Measurements from ENCODE around the gene BCAT1.
A peak's percentile ranks its signal among the peaks of the same experiment; 100 is the strongest.
"Not testable (repeated sequence)": the region's sequence is repeated elsewhere in the genome, so short reads cannot be mapped to it uniquely, and the experiment has no call there.

The BCAT1 gene

DNA sequence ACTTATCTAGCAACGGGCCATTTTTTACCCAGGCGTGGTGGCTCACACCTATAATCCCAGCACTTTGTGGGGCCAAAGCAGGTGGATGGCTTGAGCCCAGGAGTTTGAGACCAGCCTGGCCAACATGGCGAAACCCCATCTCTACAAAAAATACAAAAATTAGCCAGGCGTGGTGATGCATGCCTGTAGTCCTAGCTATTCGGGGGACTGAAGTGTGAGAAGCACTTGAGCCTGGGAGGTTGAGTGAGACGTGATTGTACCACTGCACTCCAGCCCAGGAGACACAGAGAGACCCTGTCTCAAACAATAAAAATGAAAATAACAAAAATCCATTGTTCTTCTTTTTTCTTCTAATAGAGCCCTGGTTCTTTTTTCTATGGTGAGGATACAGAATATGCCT, 7.5 kb upstream of the BCAT1 start:
- not testable (repeated sequence) for DNase-seq

DNA sequence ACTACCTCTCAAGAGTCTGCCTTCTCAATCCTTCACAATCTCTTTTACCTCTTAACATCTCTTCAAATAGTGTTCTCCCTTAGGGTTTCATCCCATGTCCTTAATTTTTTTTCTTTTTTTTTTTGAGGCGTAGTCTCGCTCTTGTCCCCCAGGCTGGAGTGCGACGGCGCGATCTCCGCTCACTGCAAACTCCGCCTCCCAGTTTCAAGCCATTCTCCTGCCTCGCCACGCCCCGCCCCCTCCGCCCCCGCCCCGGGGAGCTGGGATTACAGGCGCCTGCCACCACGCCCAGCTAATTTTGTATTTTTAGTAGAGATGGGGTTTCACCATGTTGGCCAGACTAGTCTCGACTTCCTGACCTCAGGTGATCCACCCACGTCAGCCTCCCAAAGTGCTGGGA, 7.0 kb upstream of the BCAT1 start:
- no peak for DNase-seq

DNA sequence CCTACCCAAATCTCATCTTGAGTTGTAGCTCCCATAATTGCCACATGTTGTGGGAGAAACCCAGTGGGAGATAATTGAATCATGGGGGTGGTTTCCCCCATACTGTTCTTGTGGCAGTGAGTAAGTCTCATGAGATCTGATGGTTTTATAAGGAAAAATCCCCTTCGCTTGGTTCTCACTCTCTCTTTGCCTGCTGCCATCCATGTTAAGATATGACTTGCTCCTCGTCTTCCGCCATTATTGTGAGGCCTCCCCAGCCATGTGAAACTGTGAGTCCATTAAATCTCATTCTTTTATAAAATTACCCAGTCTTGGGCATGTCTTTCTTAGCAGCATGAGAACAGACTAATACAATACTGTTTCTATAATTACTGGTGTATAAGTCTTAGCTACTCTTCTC, 6.5 kb upstream of the BCAT1 start:
- peak; percentile 22 for DNase-seq

DNA sequence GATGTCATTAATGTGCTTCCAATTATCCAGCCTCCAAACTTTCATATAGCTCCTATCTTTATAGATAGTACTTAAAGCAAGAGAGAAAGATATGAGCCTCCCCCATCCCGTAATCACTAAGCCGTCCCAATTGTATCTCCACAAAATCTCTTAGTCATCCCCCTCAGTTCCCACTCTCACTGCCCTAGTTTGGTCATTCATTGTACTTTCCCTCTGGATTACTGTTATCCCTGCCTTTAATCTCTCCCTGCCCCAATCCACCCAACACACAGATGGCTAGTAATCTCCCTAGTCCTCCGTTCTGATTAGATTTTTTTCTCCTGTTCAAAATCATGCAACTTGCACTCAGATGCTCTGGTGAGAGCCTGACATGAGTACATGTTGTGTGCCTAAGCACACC, 5.4 kb upstream of the BCAT1 start:
- DNase-seq, result no peak

DNA sequence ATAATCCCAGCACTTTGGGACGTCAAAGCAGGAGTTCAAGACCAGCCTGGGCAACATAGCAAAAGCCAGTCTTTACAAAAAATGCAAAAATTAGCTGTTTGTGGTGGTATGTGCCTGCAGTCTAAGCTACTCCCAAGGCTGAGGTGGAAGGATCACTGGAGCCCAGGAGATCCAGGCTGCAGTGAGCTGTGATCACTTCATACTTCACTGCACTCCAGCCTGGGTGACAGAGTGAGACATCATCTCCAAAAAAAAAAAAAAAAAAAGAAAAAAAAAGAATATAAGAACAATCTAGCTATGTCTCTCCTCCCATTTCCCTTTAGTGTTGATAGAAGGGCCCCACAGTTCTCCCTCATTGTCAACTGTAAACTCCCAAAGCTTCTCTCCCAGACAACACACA, 3.5 kb upstream of the BCAT1 start:
- no peak for DNase-seq

DNA sequence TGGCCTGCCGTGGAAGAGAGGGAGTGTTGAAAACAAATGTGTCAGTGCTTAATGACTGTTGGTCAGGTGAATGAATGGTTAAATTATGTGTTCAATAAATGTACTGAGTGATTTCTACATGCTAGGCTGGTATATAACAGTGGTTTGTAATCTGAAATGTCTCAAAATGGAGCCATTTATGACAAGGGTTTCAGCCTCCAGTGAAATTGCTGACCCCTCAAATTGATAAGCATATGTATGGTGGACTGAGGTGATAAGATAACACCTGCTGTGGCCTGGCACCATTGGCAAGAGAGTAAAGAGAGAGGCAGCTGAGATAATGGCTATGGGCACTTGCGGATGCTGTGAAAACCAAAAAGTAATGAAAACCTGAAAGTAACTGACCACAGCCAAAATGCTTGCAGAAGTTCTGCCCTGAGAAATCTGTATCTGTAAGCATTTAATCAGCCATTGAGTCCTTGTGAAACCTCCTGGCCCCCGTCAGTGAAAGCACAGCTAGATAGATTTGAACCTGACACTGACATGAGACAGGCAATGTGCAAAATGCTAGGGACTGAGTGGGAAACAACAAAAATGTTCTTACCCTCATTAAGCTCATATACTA, 1.4 kb upstream of the BCAT1 start:
- DNase-seq, result no peak

DNA sequence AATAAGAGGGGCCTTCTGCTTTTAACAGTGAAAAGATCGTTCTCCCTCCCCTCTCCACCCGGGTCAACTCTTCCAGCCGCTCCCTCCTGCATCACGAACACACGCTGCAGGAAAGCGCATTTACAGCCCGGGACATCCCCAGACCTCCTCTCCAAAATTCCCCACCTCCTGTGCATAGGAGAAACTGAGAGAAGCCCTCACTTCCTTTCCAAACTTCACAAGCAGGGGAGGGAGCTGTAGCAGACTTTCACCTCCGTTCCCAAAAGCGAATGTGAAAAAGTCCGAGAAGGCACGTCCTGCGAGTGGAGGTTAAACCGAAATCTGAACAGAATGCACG, 513 bp downstream of the BCAT1 start:
- DNase-seq, result peak; percentile 49

DNA sequence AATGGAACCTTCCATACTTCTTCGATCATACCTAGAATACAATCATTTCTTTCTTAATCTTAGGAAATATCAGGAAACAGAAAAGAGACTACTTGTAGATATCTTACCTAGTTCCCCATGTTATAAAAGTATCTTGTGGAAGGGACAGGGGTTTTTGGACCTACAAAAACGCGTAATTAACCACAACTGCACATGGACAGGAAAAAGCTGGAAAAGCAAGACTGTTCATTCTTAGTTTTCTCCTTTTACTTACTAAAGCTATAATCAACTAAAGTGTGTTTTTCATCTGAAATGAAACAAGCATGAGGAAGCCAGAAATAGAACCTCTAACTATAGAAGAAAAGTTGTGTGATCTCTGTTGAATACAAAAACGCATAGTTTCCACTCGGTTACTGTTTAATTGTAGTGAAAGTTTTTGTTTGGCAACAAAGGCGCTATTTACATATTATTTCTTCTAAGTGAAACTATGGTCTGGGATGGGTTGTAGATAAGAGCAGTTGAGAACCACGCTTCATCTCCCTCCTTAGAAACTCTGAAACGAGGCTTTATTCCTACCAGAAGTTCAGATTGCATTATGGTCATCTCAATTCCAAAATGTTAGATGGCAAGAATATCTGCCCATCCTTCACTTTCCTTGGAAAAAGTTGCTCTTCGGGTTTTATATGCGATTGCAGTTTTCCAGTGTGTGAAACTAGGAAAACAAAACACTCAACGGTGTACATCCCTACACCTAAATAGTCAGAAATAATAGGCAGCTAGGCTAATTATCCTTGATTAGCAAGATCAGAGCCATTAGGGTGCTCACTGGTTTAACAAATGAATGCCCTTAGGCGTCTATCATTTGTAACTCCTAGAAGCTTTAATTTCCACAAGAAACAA, 1.1 kb downstream of the BCAT1 start:
- no peak for DNase-seq

DNA sequence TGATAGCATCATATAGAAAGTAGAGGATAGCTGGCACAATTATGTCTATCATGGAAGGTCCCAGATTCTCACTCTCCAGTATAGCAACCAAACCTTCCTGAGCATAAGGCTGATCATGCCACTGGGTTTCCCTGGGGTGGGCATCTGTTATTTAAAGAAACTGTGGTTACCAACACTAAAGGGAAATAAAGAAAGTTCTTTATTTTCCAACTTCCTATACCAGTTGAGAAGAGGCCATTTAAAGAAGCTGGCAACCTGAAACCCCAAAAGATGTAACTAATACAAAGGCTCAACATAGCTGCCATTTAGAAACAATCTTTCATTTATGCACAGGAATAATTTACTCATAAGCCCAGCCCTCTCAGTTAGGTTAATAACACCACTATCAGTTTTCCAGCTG, 3.1 kb downstream of the BCAT1 start:
- DNase-seq, result no peak

DNA sequence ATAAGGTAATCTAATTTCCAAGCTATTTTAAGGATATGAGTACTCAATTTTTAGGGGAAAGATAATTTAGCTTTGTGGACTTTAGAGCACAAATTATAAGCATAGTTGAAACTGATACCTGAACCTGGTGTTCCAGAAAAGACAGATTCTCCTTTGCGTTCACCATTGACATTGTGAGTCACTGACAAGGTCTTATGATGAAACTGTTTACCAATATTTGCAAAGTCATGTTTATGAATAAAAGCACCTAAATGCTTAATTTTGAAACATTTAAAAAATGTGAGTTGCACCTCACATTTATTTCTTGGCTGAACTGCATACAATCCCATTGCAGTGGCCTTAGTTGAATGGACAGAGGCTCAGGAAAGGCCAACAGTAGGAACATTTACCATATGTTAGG, 3.9 kb downstream of the BCAT1 start:
- no peak for DNase-seq

DNA sequence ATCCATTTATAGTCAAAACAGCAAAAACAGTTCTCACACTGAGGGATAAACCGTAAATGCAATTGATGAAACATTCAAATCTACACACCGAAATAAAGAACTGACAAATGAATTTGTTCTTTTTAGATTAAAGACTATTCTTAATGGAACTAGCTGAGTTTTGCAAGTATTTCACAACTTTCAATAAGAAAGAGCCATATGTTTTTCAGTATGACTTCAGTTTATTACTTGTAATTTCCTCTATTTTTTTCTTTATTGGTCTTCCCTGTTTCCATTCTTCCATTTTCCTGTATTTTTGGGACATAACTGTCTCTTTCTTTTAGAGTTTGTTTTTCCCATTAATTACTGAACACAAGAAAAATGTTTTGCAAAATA, 4.3 kb downstream of the BCAT1 start:
- no peak for DNase-seq

DNA sequence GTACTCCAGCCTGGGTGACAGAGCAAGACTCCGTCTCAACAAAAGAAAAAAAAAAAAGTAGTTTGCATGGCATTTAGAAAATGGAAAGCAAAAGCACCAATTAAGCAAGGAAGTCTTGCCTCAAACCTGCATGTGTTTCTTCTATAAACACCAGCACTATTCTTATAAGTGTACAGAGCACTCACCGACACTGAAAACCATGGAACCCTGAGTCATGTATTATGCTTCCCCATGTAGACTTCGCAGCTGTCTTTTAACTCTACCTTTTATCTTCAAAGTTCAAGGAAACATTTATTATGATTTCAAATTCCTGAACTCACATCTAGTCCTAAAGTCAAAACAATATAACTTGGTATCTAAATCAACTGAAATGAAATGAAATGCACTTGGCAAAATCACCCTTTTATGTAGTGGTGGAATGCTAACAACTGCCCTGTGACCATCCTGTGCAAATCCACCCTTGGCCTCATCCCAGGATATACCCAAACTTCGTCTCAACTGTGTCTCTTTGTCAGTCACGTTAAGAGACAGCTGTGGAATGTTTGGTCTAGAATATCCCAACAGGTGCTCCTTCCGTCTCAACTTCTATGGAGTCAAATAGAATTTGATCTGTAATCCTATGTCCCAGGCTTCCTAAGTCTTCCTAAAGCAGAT, 4.8 kb downstream of the BCAT1 start:
- no peak for DNase-seq

DNA sequence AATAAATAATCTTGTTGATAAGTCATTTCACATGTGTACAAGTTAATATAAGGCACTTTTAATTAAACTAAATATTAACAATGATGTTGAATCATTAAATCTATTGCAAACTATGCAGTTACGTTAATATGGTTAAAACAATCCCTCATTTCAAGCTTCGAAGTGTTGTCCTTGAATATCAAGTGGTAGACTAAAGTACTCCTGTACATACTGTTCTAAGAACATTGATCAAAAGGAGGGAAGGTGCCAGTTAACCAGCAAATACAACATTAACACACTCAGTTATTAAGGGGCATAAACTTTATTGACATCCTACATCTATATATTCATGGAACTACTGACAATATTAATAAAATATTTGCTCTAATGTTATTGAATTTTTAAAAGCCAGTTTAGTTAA, 8.7 kb downstream of the BCAT1 start:
- DNase-seq, result no peak

DNA sequence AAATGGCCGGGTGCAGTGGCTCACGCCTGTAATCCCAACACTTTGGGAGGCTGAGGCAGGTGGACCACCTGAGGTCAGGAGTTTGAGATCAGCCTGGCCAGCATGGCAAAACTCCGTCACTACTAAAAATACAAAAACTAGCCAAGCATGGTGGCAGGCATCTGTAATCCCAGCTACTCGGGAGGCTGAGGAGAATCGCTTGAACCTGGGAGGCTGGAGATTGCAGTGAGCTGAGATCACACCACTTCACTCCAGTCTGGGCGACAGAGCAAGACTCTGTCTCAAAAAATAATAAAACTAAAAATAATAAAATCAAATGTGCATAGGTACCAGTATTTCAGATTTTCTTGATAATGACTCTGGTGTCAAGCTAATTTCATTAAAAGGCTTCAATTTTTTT, 9.3 kb downstream of the BCAT1 start:
- not testable (repeated sequence) for DNase-seq

DNA sequence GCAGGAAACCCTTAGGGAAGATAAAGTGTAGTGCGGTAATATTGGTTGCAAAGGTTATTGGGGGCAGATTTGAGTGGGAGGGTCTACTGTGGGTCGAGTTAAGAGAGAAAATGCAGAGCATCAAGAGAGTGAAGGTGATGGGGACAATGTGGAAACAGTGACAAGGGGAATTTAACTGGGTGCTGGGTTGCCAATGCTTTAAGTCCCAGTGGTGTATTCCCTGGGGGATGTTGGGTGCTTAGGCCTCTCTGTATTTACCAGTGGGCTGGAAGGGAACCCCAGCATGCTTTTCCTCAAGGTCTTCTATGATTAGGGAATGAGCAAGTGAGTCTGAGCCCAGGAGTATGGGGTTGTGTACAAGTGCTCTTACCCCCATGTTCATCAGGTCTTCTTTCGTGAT, 10.6 kb downstream of the BCAT1 start:
- no peak for DNase-seq

DNA sequence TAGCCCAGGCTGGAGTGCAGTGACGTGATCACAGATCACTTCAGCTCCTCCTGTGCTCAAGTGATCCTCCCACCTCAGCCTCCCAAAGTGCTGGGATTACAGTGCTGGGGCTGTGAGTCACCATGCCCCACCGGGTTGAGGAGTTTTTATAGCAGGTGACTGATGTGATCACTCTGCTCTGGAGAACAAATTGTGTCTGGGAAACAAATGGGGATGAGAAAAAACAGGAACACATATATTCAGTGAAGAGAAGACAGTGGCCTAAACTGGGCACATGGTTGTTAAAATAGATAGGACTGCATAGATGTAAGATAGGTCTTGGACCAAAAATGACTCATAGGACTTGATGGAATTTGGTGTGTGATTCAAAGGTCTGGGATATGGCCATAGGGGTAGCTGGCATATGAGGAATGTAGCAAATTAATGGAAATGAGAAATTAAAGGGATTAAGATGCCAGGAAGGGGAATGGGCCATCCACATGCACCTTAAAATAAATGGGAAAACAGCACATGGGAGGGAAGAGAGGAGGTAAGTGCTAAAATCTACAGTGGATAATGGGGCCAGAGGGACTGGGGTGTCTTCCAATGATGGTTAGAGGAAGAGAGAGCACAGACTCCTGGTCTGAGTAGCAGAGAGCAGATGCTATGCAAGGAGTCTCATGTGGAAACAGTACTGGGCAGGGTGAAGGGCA, 11.2 kb downstream of the BCAT1 start:
- DNase-seq, result no peak

DNA sequence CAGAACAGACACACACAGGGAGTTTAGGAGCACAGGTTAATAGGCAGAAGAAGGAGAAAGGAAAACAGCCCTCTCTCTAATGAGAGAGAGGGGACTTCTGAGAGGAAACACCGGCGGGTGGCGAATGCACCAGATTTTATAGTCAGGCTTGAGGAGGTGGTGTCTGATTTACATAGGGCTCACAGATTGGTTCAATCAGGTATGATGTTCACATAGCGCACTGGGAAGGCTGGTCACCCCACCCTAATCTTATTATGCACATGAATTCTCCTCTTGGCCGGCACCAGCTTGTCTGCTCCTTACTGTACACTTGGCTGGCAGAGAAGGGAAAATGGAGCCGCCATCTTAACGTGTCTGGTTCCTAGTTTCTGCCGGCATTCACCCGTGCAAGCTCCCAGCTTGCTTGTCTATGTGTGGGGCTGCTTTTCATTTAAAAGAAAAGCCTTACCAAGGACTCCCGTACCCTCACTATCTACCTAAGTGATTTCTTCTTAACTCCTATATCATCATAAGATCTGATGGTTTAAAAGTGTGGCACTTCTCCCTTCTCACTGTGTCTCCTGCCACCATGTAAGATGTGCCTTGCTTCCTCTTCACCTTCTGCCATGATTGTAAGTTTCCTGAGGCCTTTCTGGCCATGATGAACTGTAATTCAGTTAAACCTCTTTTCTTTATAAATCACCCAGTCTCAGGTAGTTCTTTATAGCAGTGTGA, 15.1 kb downstream of the BCAT1 start:
- no peak for DNase-seq

DNA sequence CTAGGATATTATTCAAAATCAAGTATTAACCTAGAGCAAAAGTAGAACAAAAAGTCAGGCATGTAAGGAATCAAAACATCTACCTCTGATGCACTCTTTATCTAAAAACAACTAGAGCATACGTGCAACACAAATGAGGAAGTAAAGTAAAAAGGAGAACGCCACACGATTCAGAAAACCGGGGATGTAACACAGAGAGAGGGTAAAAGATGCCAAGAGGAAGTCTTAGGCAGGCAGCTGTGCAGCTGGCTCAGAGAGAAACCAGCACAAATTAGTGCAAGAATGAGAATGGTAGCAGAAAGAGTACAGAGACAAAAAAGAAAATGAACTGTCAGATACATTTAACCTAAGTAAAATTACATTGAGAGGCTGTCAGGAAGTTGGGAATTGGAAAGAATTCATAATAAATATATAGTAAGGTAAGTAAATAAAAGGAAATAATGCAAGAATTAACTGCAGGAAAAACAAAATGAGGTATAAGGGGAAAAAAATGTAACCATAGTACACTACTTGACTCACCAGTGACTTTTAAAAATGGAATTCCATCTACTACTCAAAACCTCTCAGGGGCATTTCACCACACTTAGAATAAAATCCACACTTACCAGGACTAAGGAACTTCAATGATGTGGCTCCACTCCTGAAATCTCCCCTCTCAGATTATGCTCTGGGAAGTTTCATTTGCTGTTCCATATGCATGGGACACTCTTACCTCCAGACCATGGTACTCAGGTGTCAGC, 17.1 kb downstream of the BCAT1 start:
- DNase-seq, result no peak

DNA sequence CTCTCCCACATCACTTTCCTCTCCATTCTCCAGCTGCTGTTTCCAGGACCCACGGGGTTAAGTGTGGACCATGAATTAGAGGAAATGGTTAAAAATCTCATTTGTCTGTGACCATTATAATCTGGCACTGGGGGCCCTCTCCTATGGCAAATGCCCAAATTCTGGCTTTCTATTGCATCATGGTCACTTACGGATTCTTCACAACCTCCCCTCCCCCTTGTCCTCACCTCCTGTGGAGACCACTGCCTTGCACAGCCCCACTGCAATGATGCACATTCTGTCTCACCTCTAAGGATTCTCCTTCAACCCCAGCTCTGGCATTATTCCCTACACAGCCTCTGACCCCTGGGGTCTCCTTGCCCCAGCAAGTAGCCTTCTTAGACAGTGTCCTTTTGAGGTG, 18.9 kb downstream of the BCAT1 start:
- DNase-seq, result no peak

DNA sequence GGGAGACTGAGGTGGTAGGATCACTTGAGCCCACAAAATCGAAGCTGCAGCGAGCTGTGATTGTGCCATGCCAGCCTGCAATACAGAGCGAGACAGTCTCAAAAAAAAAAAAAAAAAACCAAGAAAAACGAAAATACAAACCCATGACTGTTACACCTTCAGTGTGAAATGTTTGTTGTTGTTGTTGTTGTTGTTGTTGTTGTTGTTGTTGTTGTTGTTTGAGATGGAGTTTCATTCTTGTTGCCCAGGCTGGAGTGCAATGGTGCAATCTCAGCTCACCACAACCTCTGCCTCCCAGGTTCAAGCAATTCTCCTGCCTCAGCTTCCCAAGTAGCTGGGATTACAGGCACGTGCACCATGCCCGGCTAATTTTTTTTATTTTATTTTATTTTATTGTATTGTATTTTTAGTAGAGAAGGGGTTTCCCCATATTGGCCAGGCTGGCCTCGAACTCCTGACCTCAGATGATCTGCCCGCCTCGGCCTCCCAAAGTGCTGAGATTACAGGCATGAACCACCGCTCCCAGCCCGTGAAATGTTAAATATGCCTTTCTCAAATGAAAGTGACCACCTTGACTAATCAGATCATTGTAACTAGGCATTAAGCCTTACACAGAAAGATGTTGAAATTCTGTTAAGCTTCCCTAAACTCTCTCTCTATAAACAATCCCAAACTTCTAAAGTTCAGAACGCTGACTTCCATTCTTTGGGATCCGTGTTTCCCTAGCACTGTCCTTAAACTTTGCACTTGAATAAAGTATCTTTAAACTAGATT, 20.2 kb downstream of the BCAT1 start:
- DNase-seq, result not testable (repeated sequence)

DNA sequence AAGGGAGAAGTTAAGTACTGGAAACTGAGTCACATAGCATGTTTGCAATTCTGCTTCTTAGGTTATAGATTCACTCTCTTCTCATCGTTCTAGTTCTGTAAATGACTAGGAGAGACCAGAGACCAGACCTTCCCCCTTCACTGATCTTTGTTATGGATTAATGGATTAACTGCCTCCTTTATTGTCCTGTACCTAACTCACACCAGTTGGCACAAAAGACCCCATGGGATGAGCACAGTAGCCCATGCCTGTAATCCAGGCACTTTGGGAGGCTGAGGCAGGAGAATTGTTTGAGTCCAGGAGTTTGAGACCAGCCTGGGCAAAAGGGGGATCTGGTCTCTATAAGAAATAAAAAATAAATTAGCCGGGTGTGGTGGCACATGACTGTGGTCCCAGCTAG, 20.8 kb downstream of the BCAT1 start:
- no peak for DNase-seq

DNA sequence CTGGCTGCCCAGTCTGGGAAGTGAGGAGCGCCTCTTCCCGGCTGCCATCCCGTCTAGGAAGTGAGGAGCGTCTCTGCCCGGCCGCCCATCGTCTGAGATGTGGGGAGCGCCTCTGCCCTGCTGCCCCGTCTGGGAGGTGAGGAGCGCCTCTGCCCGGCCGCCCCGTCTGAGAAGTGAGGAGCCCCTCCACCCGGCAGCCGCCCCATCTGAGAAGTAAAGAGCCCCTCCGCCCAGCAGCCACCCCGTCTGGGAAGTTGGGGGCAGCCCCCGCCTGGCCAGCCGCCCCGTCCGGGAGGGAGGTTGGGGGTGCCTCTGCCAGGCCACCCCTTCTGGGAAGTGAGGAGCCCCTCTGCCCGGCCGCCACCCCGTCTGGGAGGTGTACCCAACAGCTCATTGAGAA, 22.8 kb downstream of the BCAT1 start:
- DNase-seq, result not testable (repeated sequence)
